GM12878 (cell line): Measurements from ENCODE around the gene RPL35A. TPM values are rescaled to one million over a fixed set of nuclear protein-coding genes. Genes with fewer than 3 reads are reported as not detected.

ENCODE experiments used
- BACH1 ChIP-seq: fragments of 450-650 bp; IDR thresholded peaks from 2 replicates; pipeline ENCODE4 v1.6.1; 2017; ENCODE audit warnings: mild to moderate bottlenecking, borderline replicate concordance
- CBX5 ChIP-seq: sonication (generic); IDR thresholded peaks from 2 replicates; pipeline ENCODE4 v1.6.1; 2016; ENCODE audit warnings: low read depth, moderate library complexity, mild to moderate bottlenecking, inconsistent platforms
- CHD1 ChIP-seq: IDR thresholded peaks from 2 replicates; pipeline ENCODE4 v1.6.1; 2012; ENCODE audit warnings: low read depth, low read length, improper control_type of control experiment
- CUX1 ChIP-seq: IDR thresholded peaks from 2 replicates; pipeline ENCODE4 v1.6.1; 2012; ENCODE audit warnings: improper control_type of control experiment, low read depth, low read length; ENCODE audit not compliant: insufficient replicate concordance
- ESRRA ChIP-seq: IDR thresholded peaks from 2 replicates; pipeline ENCODE4 v1.6.1; 2012; ENCODE audit warnings: mild to moderate bottlenecking, low read length, improper control_type of control experiment
- GABPA ChIP-seq: IDR thresholded peaks from 2 replicates; pipeline ENCODE4 v1.6.1; 2014; ENCODE audit warnings: antibody characterized with exemption, low read depth, mild to moderate bottlenecking, inconsistent platforms
- IKZF1 ChIP-seq: fragments of 450-650 bp; conservative IDR thresholded peaks from 2 replicates; pipeline ENCODE4 v1.6.1; 2017; ENCODE audit warnings: antibody characterized with exemption, mild to moderate bottlenecking
- IKZF2 ChIP-seq, 2 experiments: fragments of 450-650 bp; IDR thresholded peaks; 2 replicates each; pipeline ENCODE4 v1.6.1; 2017; ENCODE audit warnings: mild to moderate bottlenecking in 2 of 2, moderate library complexity in 2 of 2
- LARP7 ChIP-seq: fragments of 450-650 bp; IDR thresholded peaks from 2 replicates; pipeline ENCODE4 v1.6.1; 2017; ENCODE audit warnings: mild to moderate bottlenecking
- MEF2A ChIP-seq: IDR thresholded peaks from 2 replicates; pipeline ENCODE4 v1.6.1; 2011; ENCODE audit warnings: low read depth, mild to moderate bottlenecking, low read length, moderate library complexity; ENCODE audit not compliant: insufficient read depth
- MXI1 ChIP-seq: fragments of 150-350 bp; IDR thresholded peaks from 2 replicates; pipeline ENCODE4 v1.6.1; 2011; ENCODE audit warnings: low read depth, mild to moderate bottlenecking, inconsistent platforms, low read length, improper control_type of control experiment
- NBN ChIP-seq: fragments of 450-650 bp; IDR thresholded peaks from 2 replicates; pipeline ENCODE4 v1.6.1; 2016
- NFYA ChIP-seq: IDR thresholded peaks from 2 replicates; pipeline ENCODE4 v1.6.1; 2011; ENCODE audit warnings: low read depth, mild to moderate bottlenecking, low read length, improper control_type of control experiment, borderline replicate concordance
- RB1 ChIP-seq: fragments of 450-650 bp; formaldehyde crosslinking; IDR thresholded peaks from 2 replicates; pipeline ENCODE4 v1.6.1; 2017; ENCODE audit warnings: mild to moderate bottlenecking, borderline replicate concordance
- RELB ChIP-seq: fragments of 450-650 bp; IDR thresholded peaks from 2 replicates; pipeline ENCODE4 v1.6.1; 2017; ENCODE audit warnings: low read depth, mild to moderate bottlenecking, moderate library complexity
- RFX5 ChIP-seq: IDR thresholded peaks from 2 replicates; pipeline ENCODE4 v1.6.1; 2011; ENCODE audit warnings: low read depth, low read length, improper control_type of control experiment
- ZNF207 ChIP-seq: fragments of 450-650 bp; IDR thresholded peaks from 2 replicates; pipeline ENCODE4 v1.6.1; 2014; ENCODE audit warnings: antibody characterized with exemption, mild to moderate bottlenecking, borderline replicate concordance
- polyA plus RNA-seq, 11 experiments: library from polyadenylated mRNA; depleted of rRNA in 4 of 11; unstranded in 6 of 11; stranded (reverse) in 5 of 11; fragments of >200 nt; fragmentation: Nextera tagmentation in 4 of 11; fragmentation: Illumina TruSeq in 1 of 11; extraction: Ambion mirVana in 4 of 11; extraction: Trizol in 1 of 11; gene quantifications; 1 replicate in 1 of 11; 2 replicates in 10 of 11; pipeline versions ENCODE4 v1.2.1 to v1.2.3, GENCODE V29; 2011 to 2016; ENCODE audit warnings: inconsistent platforms in 2 of 11, missing spikeins in 2 of 11, low read depth in 1 of 11
- total RNA-seq, 4 experiments: library from RNA; depleted of rRNA in 3 of 4; stranded (reverse); fragments of >200 nt in 3 of 4; fragmentation: Illumina TruSeq in 1 of 4; extraction: Trizol in 1 of 4; gene quantifications; 2 replicates each; pipeline versions ENCODE4 v1.2.1 to v1.2.3, GENCODE V29; 2013 to 2021
- TF ChIP-seq, protein P1 (sequence below): fragments of 150-350 bp; IDR thresholded peaks from 2 replicates; pipeline ENCODE4 v1.6.1; 2016; ENCODE audit warnings: low read depth, low read length
- TF ChIP-seq, protein P2 (sequence below): IDR thresholded peaks from 2 replicates; pipeline ENCODE4 v1.6.1; 2012; ENCODE audit warnings: low read depth, low read length, improper control_type of control experiment

The RPL35A gene
- total and polyA plus RNA-seq, 10 of the 15 experiments (the other 5 are each of a cell fraction or from before 2014, with no cell fraction given) = 774 to 3,144 (median 1,843) TPM

GRCh38 chr3:197949778-197950676 lies at the start of gene RPL35A (continued):
- TF ChIP-seq CUX1 = no peak
- peak; percentile 87; the same call in 1 of the 2 replicates for TF ChIP-seq RB1
- peak; percentile 87 for TF ChIP-seq GABPA
- peak; percentile 42; the same call in 1 of the 2 replicates for TF ChIP-seq RFX5
- peak; percentile 91 for TF ChIP-seq NBN
- TF ChIP-seq, protein P1, sequence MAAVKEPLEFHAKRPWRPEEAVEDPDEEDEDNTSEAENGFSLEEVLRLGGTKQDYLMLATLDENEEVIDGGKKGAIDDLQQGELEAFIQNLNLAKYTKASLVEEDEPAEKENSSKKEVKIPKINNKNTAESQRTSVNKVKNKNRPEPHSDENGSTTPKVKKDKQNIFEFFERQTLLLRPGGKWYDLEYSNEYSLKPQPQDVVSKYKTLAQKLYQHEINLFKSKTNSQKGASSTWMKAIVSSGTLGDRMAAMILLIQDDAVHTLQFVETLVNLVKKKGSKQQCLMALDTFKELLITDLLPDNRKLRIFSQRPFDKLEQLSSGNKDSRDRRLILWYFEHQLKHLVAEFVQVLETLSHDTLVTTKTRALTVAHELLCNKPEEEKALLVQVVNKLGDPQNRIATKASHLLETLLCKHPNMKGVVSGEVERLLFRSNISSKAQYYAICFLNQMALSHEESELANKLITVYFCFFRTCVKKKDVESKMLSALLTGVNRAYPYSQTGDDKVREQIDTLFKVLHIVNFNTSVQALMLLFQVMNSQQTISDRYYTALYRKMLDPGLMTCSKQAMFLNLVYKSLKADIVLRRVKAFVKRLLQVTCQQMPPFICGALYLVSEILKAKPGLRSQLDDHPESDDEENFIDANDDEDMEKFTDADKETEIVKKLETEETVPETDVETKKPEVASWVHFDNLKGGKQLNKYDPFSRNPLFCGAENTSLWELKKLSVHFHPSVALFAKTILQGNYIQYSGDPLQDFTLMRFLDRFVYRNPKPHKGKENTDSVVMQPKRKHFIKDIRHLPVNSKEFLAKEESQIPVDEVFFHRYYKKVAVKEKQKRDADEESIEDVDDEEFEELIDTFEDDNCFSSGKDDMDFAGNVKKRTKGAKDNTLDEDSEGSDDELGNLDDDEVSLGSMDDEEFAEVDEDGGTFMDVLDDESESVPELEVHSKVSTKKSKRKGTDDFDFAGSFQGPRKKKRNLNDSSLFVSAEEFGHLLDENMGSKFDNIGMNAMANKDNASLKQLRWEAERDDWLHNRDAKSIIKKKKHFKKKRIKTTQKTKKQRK = no peak
- peak; percentile 86; the same call in 1 of the 2 replicates for TF ChIP-seq ZNF207
- TF ChIP-seq IKZF2 (IDR thresholded peaks at IDR 0.05) = peak in 1 of 2 experiments; percentile 8; a peak in 1 of 4 replicates
- TF ChIP-seq NFYA = no peak
- TF ChIP-seq MXI1 = peak; percentile 97
- TF ChIP-seq, protein P2, sequence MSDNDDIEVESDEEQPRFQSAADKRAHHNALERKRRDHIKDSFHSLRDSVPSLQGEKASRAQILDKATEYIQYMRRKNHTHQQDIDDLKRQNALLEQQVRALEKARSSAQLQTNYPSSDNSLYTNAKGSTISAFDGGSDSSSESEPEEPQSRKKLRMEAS = peak; percentile 56; the same call in 1 of the 2 replicates
- peak; percentile 82 for TF ChIP-seq LARP7
- 0 out of 2 replicates have a peak, but pooled peaks have one; percentile 20 for TF ChIP-seq MEF2A
- no peak for TF ChIP-seq CHD1
- TF ChIP-seq CBX5 = peak; percentile 36
- TF ChIP-seq IKZF1 = peak; percentile 40
- no peak; the same call in 1 of the 2 replicates for TF ChIP-seq BACH1
- TF ChIP-seq ESRRA = no peak; the same call in 1 of the 2 replicates
- TF ChIP-seq RELB = peak; percentile 81
